Fibroblast of the conjunctiva (primary cell): ENCODE results near the gene MIOS.
"Not testable (repeated sequence)": the region's sequence is repeated elsewhere in the genome, so short reads cannot be mapped to it uniquely, and the experiment has no call there.

Experiments
- DNase-seq: peaks from one replicate; pipeline ENCODE4 v3.0.0-alpha.2; 2010; ENCODE audit warnings: low read depth

The MIOS gene

DNA sequence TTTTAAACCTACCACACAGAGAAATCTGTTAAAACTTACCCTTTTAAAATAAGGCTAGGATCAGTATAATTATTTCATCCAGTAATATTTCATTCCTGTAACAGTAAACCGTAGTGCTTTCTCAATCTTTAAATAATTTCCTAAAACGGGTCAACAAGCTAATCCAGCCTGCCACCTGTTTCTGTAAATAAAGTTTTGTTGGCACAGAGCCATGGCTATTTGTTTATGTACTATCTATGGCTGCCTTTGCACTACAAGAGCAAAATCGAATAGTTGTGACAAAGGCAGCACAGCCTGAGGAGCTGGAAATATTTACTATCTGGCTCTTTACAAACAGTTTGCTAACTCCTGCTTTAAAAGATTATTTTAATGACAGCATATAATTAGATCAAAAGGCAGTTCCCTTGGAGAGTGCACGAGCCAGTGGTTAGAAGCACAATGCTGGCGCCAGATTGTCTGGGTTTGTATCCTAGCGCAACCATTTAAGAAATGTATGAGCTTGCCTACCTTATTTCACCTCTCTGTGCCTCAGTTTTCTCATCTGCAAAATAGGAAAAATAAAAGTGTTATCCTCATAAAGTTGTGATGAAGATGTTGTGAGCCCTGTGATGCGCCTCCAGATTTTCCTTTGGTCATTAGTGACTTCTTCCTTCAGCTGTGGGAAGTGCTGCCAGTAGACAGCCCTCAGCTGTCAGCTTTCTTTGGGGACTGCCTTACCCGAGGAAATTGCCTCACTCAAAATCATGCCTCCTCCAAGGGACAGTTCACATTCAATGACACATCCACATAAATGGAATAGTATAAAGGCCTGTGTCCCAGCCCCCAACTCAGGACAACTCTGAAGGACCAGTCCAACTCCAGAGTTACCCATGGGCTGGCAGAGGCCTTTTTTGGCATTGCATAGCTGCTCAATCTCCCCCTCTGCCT, 11.8 kb upstream of the MIOS start:
- no peak for DNase-seq

GRCh38 chr7:7556852-7557251, 9.8 kb upstream of the MIOS start:
- DNase-seq = no peak

GRCh38 chr7:7557252-7557651, 9.4 kb upstream of the MIOS start:
- no peak for DNase-seq

GRCh38 chr7:7561591-7561990, 5.1 kb upstream of the MIOS start:
- DNase-seq = not testable (repeated sequence)

GRCh38 chr7:7562736-7563135, 3.9 kb upstream of the MIOS start:
- peak; percentile 37 for DNase-seq

GRCh38 chr7:7563269-7563668, 3.4 kb upstream of the MIOS start:
- no peak for DNase-seq

DNA sequence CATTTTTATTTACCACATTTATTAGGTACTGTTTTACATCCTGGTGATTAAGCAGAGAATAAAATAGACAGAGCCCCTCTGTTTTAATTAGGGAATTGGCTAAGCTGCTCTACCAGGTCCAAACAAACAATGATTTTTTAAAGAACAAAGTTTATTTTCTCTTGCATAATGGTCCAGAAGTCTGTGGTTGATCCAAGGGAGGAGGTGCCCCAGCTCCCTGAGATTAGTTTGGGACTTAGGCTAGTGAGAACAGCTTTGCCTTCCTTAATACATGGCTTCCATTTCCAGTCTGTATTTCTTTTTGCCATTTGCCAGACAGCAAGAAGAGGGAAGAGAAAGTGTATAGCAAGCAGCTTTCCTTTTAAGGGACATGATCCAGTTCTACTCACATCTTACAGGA, 2.9 kb upstream of the MIOS start:
- DNase-seq = no peak

DNA sequence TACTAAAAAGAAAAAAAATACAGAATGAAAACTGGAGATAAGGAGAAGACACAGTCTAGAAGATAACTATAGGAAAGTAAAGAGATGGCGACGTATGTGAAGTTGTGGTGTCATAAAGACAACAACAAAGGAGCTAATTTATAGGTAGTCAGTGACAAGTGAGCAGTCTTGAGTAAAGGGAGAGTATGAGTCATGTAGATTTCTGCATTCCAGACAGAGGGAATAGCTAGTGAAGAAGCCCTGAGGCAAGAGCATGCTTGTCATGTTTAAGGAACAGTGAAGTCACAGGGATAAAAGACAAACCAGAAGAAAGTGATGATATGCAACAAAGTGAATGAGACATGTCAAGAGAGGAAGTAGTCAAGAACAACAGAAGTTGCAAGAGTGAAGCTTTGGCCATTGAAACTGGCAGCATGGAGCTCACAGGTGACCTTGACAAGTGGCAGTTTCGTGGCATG, 2.3 kb upstream of the MIOS start:
- no peak for DNase-seq

DNA sequence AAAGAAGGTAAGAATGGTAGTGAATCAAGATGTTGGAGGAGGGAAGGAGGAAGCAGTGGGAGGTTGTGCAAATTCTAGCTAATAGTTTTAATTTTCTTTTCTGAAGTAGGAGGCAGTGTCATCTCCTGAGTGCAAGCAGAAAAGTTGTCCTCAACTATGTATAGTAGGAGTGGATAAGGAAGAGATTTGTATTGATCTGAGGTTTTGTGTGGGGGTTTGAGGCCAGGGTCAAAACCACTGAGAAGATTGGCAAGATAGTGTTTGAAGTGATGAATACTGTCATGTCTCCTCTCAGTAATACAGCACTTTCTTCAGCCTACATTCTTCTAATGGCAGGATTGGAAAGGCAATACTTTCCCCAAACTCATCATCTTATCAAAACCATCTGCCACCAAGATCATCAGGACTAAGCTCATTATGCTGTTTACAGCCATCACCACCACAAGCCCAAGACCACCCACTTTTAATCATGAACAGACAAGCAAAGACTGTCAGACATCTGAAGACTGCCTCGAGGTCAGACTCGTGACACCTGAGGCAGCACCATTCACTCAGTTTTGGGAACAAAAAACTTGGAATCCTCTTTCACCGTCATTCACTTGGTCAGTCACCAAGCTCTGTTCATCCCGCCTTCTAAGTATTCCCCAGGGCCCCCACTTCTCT, 1.5 kb upstream of the MIOS start:
- no peak for DNase-seq

- no peak for DNase-seq
These were observed 686 bp upstream of the MIOS start for GRCh38 chr7:7565746-7566650.

GRCh38 chr7:7567898-7568531, 1.3 kb downstream of the MIOS start:
- DNase-seq = no peak

GRCh38 chr7:7568553-7568952, 1.9 kb downstream of the MIOS start:
- no peak for DNase-seq

GRCh38 chr7:7569081-7569527, 2.4 kb downstream of the MIOS start:
- no peak for DNase-seq

GRCh38 chr7:7569615-7570014, 2.9 kb downstream of the MIOS start:
- no peak for DNase-seq

DNA sequence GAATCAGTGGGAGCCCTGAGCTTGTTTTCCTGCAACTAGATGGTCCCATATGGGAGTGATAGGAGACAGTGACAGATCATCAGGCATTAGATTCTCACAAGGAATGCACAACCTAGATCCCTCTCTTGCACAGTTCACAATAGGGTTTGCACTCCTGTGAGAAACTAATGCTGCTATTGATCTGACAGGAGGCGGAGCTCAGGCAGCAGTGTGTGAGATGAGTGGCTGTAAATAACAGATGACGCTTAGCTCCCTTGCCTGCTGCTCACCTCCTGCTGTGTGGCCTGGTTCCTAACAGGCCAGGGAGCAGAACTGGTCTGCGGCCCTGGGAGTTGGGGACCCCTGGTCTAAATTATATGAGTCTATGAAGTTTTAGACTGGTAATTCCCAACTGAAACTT, 3.9 kb downstream of the MIOS start:
- DNase-seq = no peak

DNA sequence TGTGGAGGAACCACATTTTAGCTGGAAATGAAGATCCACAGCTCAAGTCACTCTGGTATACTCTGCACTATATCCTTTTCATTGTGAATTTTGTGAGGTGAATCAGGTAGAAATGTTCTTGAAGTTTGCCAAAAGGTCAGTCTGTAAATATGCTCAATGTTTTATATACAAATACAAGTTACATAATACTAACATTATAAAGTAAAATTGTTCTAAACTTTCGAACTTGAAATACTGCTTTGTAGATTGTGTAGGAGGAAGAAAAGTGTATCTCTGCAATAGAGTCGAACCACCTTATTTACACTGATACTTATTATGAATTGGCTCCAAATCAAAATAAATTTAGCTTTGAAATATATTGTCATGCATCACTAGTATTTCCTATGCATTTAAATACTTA, 7.0 kb downstream of the MIOS start:
- DNase-seq = no peak

- no peak for DNase-seq
These were observed 9.7 kb downstream of the MIOS start for GRCh38 chr7:7576344-7576743.

- no peak for DNase-seq
These were observed 11.2 kb downstream of the MIOS start for GRCh38 chr7:7577888-7578287.

DNA sequence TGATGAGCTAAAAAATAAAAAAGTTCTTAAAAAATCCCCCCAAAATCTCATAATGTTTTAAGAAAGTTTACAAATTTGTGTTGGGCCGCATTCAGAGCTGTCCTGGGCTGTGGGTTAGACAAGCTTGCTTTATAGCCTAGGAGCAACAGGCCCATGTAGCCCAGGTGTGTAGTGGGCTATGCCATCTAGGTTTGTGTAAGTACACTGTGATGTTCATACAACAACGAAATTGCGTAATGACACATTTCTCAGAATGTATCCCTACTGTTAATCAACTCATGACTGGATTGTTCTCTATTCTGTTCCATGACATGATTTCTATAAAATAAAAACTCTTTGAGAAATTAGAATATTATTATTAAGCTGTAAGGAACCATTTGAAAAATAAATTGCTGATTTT, 13.0 kb downstream of the MIOS start:
- DNase-seq = no peak

- DNase-seq = no peak
These were observed 15.0 kb downstream of the MIOS start for GRCh38 chr7:7581531-7582179.

DNA sequence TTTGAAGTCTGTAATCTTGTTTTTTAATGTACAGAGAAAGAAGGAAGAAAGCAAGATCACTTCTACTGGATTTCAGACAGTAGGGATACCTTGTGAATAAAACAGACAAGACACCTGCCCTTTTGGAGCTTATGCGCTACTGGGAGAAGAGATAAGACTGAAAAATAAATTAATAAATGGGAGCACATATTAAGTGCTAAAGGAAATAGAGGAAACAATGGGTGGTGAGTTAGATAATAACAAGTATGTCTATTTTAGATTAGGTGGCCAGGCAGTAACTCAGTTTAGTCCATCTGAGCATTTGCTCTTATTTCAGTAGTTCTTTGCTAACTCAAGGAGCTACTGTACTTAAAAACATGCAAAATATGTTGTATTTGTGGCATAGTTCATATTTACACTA, 15.9 kb downstream of the MIOS start:
- no peak for DNase-seq
